OCI-LY3 (cell line): Measurements from ENCODE around the gene CTSL.
A peak's percentile ranks its signal among the peaks of the same experiment; 100 is the strongest.

Source experiments
- H2AFZ ChIP-seq: fragments of 200-600, 300-600 bp; shearing (Covaris generic); 2 replicates; pipeline ENCODE4 v1.6.0; 2014; ENCODE audit warnings: antibody characterized with exemption, low read depth, low read length
- H3K27ac ChIP-seq: fragments of 200-600, 300-600 bp; sonication (generic); 2 replicates; pipeline ENCODE4 v1.5.1; 2014; ENCODE audit warnings: mild to moderate bottlenecking, low read length, moderate library complexity, mixed read lengths
- H3K27me3 ChIP-seq: fragments of 200-600, 300-600 bp; sonication (generic); 2 replicates; pipeline ENCODE4 v1.6.1; 2014; ENCODE audit warnings: low read depth, low read length, mixed read lengths
- H3K36me3 ChIP-seq: fragments of 200-600, 300-600 bp; sonication (generic); replicated peaks from 2 replicates; pipeline ENCODE3; 2014; ENCODE audit warnings: low read depth, low read length, mixed read lengths
- H3K4me1 ChIP-seq: fragments of 300-600, 200-600 bp; sonication (generic); 2 replicates; pipeline ENCODE4 v1.6.1; 2014; ENCODE audit warnings: low read length, mixed read lengths
- H3K4me2 ChIP-seq: fragments of 200-600, 300-600 bp; sonication (generic); 2 replicates; pipeline ENCODE4 v1.6.1; 2014; ENCODE audit warnings: low read length, mixed read lengths
- H3K4me3 ChIP-seq: fragments of 300-600, 200-600 bp; sonication (generic); 2 replicates; pipeline ENCODE4 v1.5.1; 2014; ENCODE audit warnings: antibody characterized with exemption, mild to moderate bottlenecking, low read length, moderate library complexity
- H3K79me2 ChIP-seq: fragments of 300-600, 200-600 bp; shearing (Covaris generic); 2 replicates; pipeline ENCODE4 v1.6.1; 2014; ENCODE audit warnings: mild to moderate bottlenecking, low read length, mixed read lengths
- H3K9ac ChIP-seq: fragments of 300-600, 200-600 bp; shearing (Covaris generic); 2 replicates; pipeline ENCODE4 v1.6.0; 2014; ENCODE audit warnings: mild to moderate bottlenecking, low read length, moderate library complexity
- H3K9me3 ChIP-seq: fragments of 200-600, 300-600 bp; shearing (Covaris generic); 2 replicates; pipeline ENCODE4 v1.6.1; 2014; ENCODE audit warnings: low read length, mixed read lengths; ENCODE audit not compliant: insufficient read depth
- H4K20me1 ChIP-seq: fragments of 200-600, 300-600 bp; sonication (generic); 2 replicates; pipeline ENCODE4 v1.6.1; 2016; ENCODE audit warnings: low read length, mixed read lengths; ENCODE audit not compliant: insufficient read depth
- EZH2phosphoT487 ChIP-seq: fragments of 200-600 bp; shearing (Covaris generic); IDR thresholded peaks from 2 replicates; pipeline ENCODE4 v1.6.1; 2018; ENCODE audit warnings: antibody characterized with exemption, mixed run types, low read depth
- TF ChIP-seq, protein P1 (sequence below): fragments of 200-600, 300-600 bp; sonication (generic); IDR thresholded peaks from 2 replicates; pipeline ENCODE4 v1.5.1; 2014; ENCODE audit warnings: antibody characterized with exemption, low read length, low read depth

CTSL gene

DNA sequence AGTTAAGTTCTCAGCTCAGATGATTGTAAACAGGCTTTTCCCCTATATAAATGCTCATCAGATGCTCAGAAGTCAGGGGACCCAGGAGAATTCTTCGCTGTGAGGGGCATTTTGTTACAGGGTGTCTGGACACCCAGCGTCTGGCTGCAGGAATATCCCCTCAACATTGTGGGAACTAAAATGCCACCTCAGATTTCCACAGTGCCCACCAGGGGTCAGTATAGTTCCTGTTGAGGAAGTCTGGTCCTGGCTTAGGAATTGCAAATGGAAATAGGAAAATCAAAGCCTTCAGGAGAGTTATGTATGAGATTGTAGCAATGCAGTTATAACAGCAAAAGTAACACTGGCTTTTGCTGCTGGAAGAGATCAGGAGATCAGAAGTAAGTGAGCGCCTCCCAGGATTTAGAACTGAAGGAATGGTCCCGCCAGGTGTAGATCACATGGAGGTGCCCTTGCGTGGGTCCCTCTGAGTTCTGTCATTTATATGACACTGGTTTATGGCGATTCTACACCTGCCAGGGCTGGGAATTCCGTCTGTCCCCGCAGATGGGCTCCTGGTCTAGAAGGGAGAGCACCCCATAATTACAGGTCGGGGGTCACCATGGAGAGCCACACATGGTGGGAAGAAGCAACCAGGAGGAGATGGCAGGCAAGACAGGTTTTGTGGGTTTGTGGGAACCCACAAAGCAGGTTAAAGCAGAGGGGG is 47.1 kb upstream of the CTSL start:
- Histone ChIP-seq H3K4me2 (no peak overlapping the region), H3K9ac (no peak overlapping the region), H3K4me3 (no peak overlapping the region), H3K27ac (no peak overlapping the region), H2AFZ (no peak overlapping the region), H4K20me1 (no peaks in the 10 kb centered on the region), H3K36me3 (no peaks in the 10 kb centered on the region), H3K9me3 (no peaks in the 10 kb centered on the region), H3K79me2 (no peaks in the 10 kb centered on the region), H3K27me3 (no peaks in the 10 kb centered on the region), H3K4me1 (no peaks in the 10 kb centered on the region)
- TF ChIP-seq, protein P1, sequence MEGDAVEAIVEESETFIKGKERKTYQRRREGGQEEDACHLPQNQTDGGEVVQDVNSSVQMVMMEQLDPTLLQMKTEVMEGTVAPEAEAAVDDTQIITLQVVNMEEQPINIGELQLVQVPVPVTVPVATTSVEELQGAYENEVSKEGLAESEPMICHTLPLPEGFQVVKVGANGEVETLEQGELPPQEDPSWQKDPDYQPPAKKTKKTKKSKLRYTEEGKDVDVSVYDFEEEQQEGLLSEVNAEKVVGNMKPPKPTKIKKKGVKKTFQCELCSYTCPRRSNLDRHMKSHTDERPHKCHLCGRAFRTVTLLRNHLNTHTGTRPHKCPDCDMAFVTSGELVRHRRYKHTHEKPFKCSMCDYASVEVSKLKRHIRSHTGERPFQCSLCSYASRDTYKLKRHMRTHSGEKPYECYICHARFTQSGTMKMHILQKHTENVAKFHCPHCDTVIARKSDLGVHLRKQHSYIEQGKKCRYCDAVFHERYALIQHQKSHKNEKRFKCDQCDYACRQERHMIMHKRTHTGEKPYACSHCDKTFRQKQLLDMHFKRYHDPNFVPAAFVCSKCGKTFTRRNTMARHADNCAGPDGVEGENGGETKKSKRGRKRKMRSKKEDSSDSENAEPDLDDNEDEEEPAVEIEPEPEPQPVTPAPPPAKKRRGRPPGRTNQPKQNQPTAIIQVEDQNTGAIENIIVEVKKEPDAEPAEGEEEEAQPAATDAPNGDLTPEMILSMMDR = peak; percentile 67
- TF ChIP-seq EZH2phosphoT487 = no peak

DNA sequence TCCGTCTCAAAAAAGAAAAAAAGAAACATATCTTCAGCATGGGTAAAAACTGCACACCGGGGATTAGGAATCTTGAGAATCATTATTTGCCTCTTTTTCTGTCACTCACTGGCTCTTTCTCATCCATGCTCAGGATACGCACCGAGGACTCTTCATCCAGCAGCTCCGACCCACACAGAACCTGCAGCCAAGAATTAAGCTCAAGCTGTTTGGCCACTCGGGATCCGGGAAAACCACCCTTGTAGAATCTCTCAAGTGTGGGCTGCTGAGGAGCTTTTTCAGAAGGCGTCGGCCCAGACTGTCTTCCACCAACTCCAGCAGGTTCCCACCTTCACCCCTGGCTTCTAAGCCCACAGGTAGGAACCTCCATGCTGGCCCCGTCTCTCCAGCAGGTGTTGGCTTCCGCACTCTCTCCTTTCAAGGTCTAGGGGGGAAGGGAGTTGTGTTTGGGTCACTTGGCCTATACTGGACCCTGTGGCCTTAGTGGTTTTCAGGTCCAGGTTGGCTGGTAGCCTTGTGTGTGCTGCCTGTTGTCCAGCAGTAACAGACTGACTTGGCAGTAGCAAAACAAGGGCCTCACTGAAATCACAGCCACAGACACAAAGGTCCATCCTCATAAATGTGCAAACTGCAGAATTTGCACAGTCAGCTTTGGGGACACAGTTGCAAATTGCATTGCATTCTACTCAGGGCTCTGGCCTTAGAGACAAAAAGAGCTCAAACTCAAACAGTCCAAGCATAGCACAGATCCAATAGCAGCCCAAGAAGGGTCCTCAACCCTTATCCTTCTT is 44.5 kb upstream of the CTSL start:
- Histone ChIP-seq H3K36me3 (no peaks in the 10 kb centered on the region), H2AFZ (no peak overlapping the region), H3K9ac (no peak overlapping the region), H3K27ac (no peak overlapping the region), H3K4me2 (no peak overlapping the region), H3K9me3 (no peaks in the 10 kb centered on the region), H3K27me3 (no peaks in the 10 kb centered on the region), H3K79me2 (no peaks in the 10 kb centered on the region), H3K4me1 (no peaks in the 10 kb centered on the region), H4K20me1 (no peaks in the 10 kb centered on the region), H3K4me3 (no peak overlapping the region)
- TF ChIP-seq, protein P1 = no peak
- no peak for TF ChIP-seq EZH2phosphoT487

DNA sequence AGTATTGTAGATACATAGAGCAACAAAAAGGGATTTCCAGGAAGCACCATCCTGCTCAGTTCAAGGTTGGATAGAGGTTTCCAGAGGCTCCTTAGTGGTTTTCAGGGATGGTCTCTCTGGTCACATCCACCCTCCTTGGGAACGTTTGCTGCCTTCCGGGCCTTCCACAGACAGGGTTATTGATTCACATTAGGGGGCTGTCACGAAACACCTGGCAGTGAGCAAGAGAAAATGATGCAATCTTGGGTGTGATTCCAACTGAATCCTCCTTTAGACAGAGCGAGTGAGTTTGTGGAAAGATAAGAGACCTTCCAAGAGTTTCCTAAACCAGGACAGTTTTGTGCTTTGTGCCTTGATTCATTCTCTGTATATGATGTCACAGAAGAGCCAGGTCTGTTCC is 43.8 kb upstream of the CTSL start:
- no peaks in the 10 kb centered on the region for H3K9me3 ChIP-seq
- H3K36me3 ChIP-seq = no peaks in the 10 kb centered on the region
- no peak overlapping the region for H3K4me3 ChIP-seq
- H3K4me1 ChIP-seq = no peaks in the 10 kb centered on the region
- no peak overlapping the region for H3K27ac ChIP-seq
- H4K20me1 ChIP-seq = no peaks in the 10 kb centered on the region
- H3K79me2 ChIP-seq = no peaks in the 10 kb centered on the region
- no peak overlapping the region for H3K9ac ChIP-seq
- TF ChIP-seq, protein P1 = no peak
- no peak for TF ChIP-seq EZH2phosphoT487
- no peaks in the 10 kb centered on the region for H3K27me3 ChIP-seq
- H2AFZ ChIP-seq = no peak overlapping the region
- no peak overlapping the region for H3K4me2 ChIP-seq

DNA sequence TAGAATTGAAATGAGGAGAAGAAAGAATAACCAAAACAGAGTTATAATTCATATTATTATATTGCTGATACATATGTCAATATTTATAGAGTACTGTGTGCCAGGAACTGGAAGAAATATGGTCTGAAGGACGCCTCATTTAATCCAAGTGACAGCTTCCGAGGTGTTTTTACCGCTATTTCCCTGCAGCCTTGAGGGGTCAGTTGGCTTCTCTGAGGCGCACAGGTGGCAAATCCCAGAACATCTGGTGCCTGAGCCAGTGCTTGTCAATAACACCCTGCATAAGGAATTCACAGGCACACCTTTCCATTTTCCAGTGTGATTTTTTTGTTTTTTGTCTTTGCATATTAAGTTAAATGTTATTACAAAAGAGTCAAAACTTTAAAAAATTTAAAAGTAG is 43.3 kb upstream of the CTSL start:
- H3K36me3 ChIP-seq = no peaks in the 10 kb centered on the region
- no peak overlapping the region for H3K4me2 ChIP-seq
- no peak for TF ChIP-seq EZH2phosphoT487
- TF ChIP-seq, protein P1 = no peak

More for the DNA sequence above, 43.3 kb upstream of the CTSL start:
- no peaks in the 10 kb centered on the region for H4K20me1 ChIP-seq
- H3K9me3 ChIP-seq = no peaks in the 10 kb centered on the region
- no peak overlapping the region for H3K4me3 ChIP-seq
- no peaks in the 10 kb centered on the region for H3K79me2 ChIP-seq
- H2AFZ ChIP-seq = no peak overlapping the region
- H3K27ac ChIP-seq = no peak overlapping the region
- H3K4me1 ChIP-seq = no peaks in the 10 kb centered on the region
- H3K9ac ChIP-seq = no peak overlapping the region
- no peaks in the 10 kb centered on the region for H3K27me3 ChIP-seq
